Measurements from ENCODE around the gene L3HYPDH. TPM values are rescaled to one million over a fixed set of nuclear protein-coding genes. Genes with fewer than 3 reads are reported as not detected.

The L3HYPDH gene
- total RNA-seq, 1 donor from 2014 or later: 19.5 TPM

DNA sequence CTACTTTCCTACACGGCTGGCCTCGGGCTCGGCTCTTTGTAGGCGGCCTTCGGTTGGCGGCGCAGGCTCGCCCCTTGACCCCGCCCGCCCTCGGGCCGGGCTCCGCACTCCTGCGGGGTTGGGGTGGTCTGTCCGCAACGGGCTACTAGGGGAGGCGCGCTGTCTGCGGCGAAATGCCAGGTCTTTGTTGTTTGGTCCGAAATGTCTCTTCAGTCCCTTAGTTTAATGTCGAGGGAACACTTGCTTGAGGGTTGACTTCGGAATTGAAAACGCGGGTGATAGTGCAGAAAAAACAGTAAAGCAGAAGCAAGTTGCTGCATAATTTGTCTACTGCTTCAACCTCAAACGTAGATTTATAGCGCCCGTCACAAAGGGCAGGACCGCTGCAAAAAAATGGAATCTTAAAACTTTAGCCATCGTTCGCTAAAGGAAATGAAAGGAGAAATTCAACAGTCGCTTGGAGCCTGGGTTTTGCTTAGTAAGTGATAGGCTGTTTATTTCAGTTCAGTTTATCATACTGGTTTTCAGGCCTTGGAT lies 499 bp upstream of the L3HYPDH start:
- TF ChIP-seq CTCF (IDR thresholded peaks at IDR 0.05): no peak
- intact Hi-C loops (cut with DNase I): no loop called here
- Histone ChIP-seq H3K27me3 (no peaks in the 10 kb centered on the region), H3K36me3 (peaks cover 10% of the 10 kb centered on the region), H3K4me3 (peak overlapping the region; percentile 92), H3K4me1 (peaks cover 42% of the 10 kb centered on the region), H3K9me3 (no peaks in the 10 kb centered on the region), H3K27ac (peak overlapping the region; percentile 95)
- DNase-seq (no peak), ATAC-seq (peak; percentile 54)

DNA sequence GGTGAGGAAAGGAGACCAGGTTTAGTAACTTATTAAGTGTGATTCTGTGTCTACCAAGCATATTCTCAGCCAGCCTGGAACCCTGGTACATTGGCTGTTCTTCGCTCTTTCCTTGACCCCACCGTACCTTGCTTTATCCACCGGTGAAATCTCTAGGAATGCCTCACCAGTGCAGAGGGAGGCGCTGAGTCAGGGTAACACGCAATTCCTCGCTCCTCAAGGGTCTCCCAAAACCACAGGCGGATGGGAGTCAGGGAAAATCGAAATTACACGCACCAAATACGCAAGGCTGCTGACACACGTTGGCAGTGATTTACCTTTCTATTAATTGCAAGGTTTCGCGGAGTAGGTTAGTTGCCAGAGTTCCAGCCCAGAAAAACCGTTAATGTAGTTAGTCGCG lies 845 bp downstream of the L3HYPDH start:
- Histone ChIP-seq H3K4me3 (peak overlapping the region; percentile 92), H3K9me3 (no peaks in the 10 kb centered on the region), H3K4me1 (peaks cover 42% of the 10 kb centered on the region), H3K27ac (peak overlapping the region; percentile 95), H3K36me3 (peaks cover 7% of the 10 kb centered on the region), H3K27me3 (no peaks in the 10 kb centered on the region)
- ATAC-seq (no peak), DNase-seq (no peak)
- intact Hi-C loops (cut with DNase I): no loop called here
- no peak for TF ChIP-seq CTCF (IDR thresholded peaks at IDR 0.05)

GRCh38 chr14:59482541-59483331 lies 1.5 kb downstream of the L3HYPDH start:
- ATAC-seq (no peak), DNase-seq (no peak)
- Histone ChIP-seq H3K36me3 (peaks cover 7% of the 10 kb centered on the region), H3K4me1 (peaks cover 42% of the 10 kb centered on the region), H3K27ac (peak overlapping the region; percentile 95), H3K9me3 (no peaks in the 10 kb centered on the region), H3K4me3 (peak overlapping the region; percentile 92), H3K27me3 (no peaks in the 10 kb centered on the region)
- TF ChIP-seq CTCF (IDR thresholded peaks at IDR 0.05): no peak
- intact Hi-C loops (cut with DNase I): no loop called here

GRCh38 chr14:59481871-59482540 lies 2.2 kb downstream of the L3HYPDH start:
- ATAC-seq (no peak), DNase-seq (no peak)
- peaks cover 39% of the 10 kb centered on the region for H3K4me1 ChIP-seq
- peaks cover 7% of the 10 kb centered on the region for H3K36me3 ChIP-seq
- intact Hi-C loops (cut with DNase I): no loop called here
- H3K4me3 ChIP-seq: peak overlapping the region; percentile 92
- no peak for TF ChIP-seq CTCF (IDR thresholded peaks at IDR 0.05)
- peak overlapping the region; percentile 95 for H3K27ac ChIP-seq
- H3K9me3 ChIP-seq: no peaks in the 10 kb centered on the region
- no peaks in the 10 kb centered on the region for H3K27me3 ChIP-seq

GRCh38 chr14:59481407-59481806 lies 2.8 kb downstream of the L3HYPDH start:
- H3K9me3 ChIP-seq: no peaks in the 10 kb centered on the region
- TF ChIP-seq CTCF (IDR thresholded peaks at IDR 0.05): no peak
- ATAC-seq (no peak), DNase-seq (no peak)
- peaks cover 33% of the 10 kb centered on the region for H3K4me1 ChIP-seq
- intact Hi-C loops (cut with DNase I): no loop called here
- no peaks in the 10 kb centered on the region for H3K27me3 ChIP-seq
- no peak overlapping the region for H3K4me3 ChIP-seq
- H3K36me3 ChIP-seq: peaks cover 7% of the 10 kb centered on the region
- no peak overlapping the region for H3K27ac ChIP-seq
